K562 (cell line): Measurements from ENCODE around the gene TRAPPC2B. TPM values are rescaled to one million over a fixed set of nuclear protein-coding genes. Genes with fewer than 3 reads are reported as not detected.

Experiments used
- BRCA1 ChIP-seq, 2 experiments: fragments of 450-650 bp in 1 of 2; sonication (generic) in 1 of 2; formaldehyde crosslinking in 1 of 2; IDR thresholded peaks; 2 replicates each; pipeline versions ENCODE4 v1.5.0 to v1.6.1; 2017 to 2020; ENCODE audit warnings: mild to moderate bottlenecking in 1 of 2, missing genetic modification reagents in 1 of 2
- CHD7 ChIP-seq: fragments of 200-600 bp; sonication (generic); IDR thresholded peaks from one replicate; pipeline ENCODE4 v1.6.1; 2012; ENCODE audit warnings: mild to moderate bottlenecking, low read depth, low read length, inconsistent platforms
- CTCF ChIP-seq, 3 experiments: IDR thresholded peaks in 2 of 3; conservative IDR thresholded peaks in 1 of 3; 2 replicates each; pipeline ENCODE4 v1.5.1; 2011 to 2012; ENCODE audit warnings: low read length in 3 of 3, mild to moderate bottlenecking in 3 of 3, control low read depth in 2 of 3, improper control_type of control experiment in 1 of 3, inconsistent platforms in 1 of 3, low read depth in 1 of 3, mixed read lengths in 1 of 3, moderate library complexity in 1 of 3; ENCODE audit not compliant: insufficient read depth in 2 of 3
- HOXB6 ChIP-seq: fragments of 250-450 bp; sonication (Bioruptor Pico); IDR thresholded peaks from 2 replicates; pipeline ENCODE4 v1.5.1; 2022; ENCODE audit warnings: mild to moderate bottlenecking, borderline replicate concordance
- MXI1 ChIP-seq: IDR thresholded peaks from 2 replicates; pipeline ENCODE4 v1.6.1; 2011; ENCODE audit warnings: low read depth, mild to moderate bottlenecking, improper control_type of control experiment, low read length
- NELFE ChIP-seq: IDR thresholded peaks from 2 replicates; pipeline ENCODE4 v1.6.1; 2011; ENCODE audit warnings: mild to moderate bottlenecking; ENCODE audit not compliant: insufficient read depth, insufficient read length
- PHB ChIP-seq: fragments of 250-450 bp; sonication (Bioruptor Pico); IDR thresholded peaks from 2 replicates; pipeline ENCODE4 v1.5.0; 2021
- POLR2AphosphoS2 ChIP-seq: IDR thresholded peaks from 2 replicates; pipeline ENCODE4 v1.6.1; 2012; ENCODE audit warnings: low read length, improper control_type of control experiment
- SREBF1 ChIP-seq: fragments of 150-350 bp; IDR thresholded peaks from 2 replicates; pipeline ENCODE4 v1.6.1; 2014; ENCODE audit warnings: antibody characterized with exemption, low read depth, low read length, borderline replicate concordance
- TCF3 ChIP-seq: sonication (generic); formaldehyde crosslinking; IDR thresholded peaks from 2 replicates; pipeline ENCODE4 v1.4.0; 2020; ENCODE audit warnings: mild to moderate bottlenecking, missing genetic modification reagents
- TOE1 ChIP-seq, 2 experiments: fragments of 450-650 bp in 1 of 2; sonication (generic) in 1 of 2; formaldehyde crosslinking in 1 of 2; IDR thresholded peaks; 2 replicates each; pipeline versions ENCODE4 v1.7.1 to v1.8.0; 2016 to 2022; ENCODE audit warnings: borderline replicate concordance in 2 of 2, mild to moderate bottlenecking in 2 of 2, antibody characterized with exemption in 1 of 2, inconsistent platforms in 1 of 2, low read depth in 1 of 2, missing genetic modification reagents in 1 of 2, moderate library complexity in 1 of 2
- ZNF23 ChIP-seq: fragments of 250-450 bp; sonication (Bioruptor Pico); IDR thresholded peaks from 2 replicates; pipeline ENCODE4 v1.4.0; 2020; ENCODE audit warnings: mild to moderate bottlenecking
- ZNF41 ChIP-seq: fragments of 250-450 bp; sonication (Bioruptor Pico); conservative IDR thresholded peaks from 2 replicates; pipeline ENCODE4 v1.4.0; 2020; ENCODE audit warnings: mild to moderate bottlenecking
- ZNF695 ChIP-seq: fragments of 450-650 bp; formaldehyde crosslinking; IDR thresholded peaks from 2 replicates; pipeline ENCODE4 v1.4.0; 2020; ENCODE audit warnings: mild to moderate bottlenecking, moderate library complexity
- polyA plus RNA-seq, 8 experiments: library from polyadenylated mRNA; depleted of rRNA in 4 of 8; stranded (reverse) in 5 of 8; unstranded in 3 of 8; fragments of >200 nt; fragmentation: Nextera tagmentation in 2 of 8; fragmentation: Illumina TruSeq in 1 of 8; extraction: Ambion mirVana in 2 of 8; extraction: Trizol in 1 of 8; gene quantifications; 2 replicates each; pipeline versions ENCODE4 v1.2.1 to v1.2.3, GENCODE V29; 2011 to 2014; ENCODE audit warnings: inconsistent platforms in 1 of 8, missing spikeins in 1 of 8
- total RNA-seq, 7 experiments: library from RNA; depleted of rRNA in 6 of 7; stranded (reverse); fragments of >200 nt in 6 of 7; fragmentation: Illumina TruSeq in 2 of 7; extraction: Trizol in 2 of 7; gene quantifications; 2 replicates each; pipeline versions ENCODE4 v1.2.1 to v1.2.3, GENCODE V29; 2011 to 2021; ENCODE audit warnings: low replicate concordance in 1 of 7

TRAPPC2B gene
- total and polyA plus RNA-seq, 9 of the 15 experiments (the other 6 are each of a cell fraction or from before 2014, with no cell fraction given) = 2.2 to 20.4 (median 4.6) TPM

GRCh38 chr19:57320180-57321084 is 42.9 kb upstream of the TRAPPC2B start, which contains the start of gene ZNF543 (continued):
- TF ChIP-seq SREBF1 (no peak), HOXB6 (CRISPR knock-in tag) (no peak), BRCA1 (IDR thresholded peaks at IDR 0.05) (no peak), BRCA1 (CRISPR knock-in tag; IDR thresholded peaks at IDR 0.05) (no peak), MXI1 (no peak), NELFE (no peak), POLR2AphosphoS2 (no peak), CHD7 (no peak), ZNF23 (CRISPR knock-in tag) (no peak), ZNF695 (CRISPR knock-in tag) (no peak), TOE1 (IDR thresholded peaks at IDR 0.05; ENCODE audit: borderline replicate concordance) (no peak), TOE1 (CRISPR knock-in tag; IDR thresholded peaks at IDR 0.05; ENCODE audit: borderline replicate concordance, low read depth) (no peak), PHB (CRISPR knock-in tag) (no peak), ZNF41 (no peak), TCF3 (CRISPR knock-in tag) (no peak), CTCF (IDR thresholded peaks at IDR 0.05 in 2 of 3, conservative IDR thresholded peaks at IDR 0.05 in 1 of 3; ENCODE audit: insufficient read depth in 2 of 3, low read depth in 1 of 3, low read length in 3 of 3) (no peak)
